NCI-H1694 (cell line): ENCODE measurements around the gene DDX24.

Source experiments
- DNase-seq: peaks from one replicate; lab custom pipeline; 2025; lab: John Stamatoyannopoulos, UW

Gene DDX24

DNA sequence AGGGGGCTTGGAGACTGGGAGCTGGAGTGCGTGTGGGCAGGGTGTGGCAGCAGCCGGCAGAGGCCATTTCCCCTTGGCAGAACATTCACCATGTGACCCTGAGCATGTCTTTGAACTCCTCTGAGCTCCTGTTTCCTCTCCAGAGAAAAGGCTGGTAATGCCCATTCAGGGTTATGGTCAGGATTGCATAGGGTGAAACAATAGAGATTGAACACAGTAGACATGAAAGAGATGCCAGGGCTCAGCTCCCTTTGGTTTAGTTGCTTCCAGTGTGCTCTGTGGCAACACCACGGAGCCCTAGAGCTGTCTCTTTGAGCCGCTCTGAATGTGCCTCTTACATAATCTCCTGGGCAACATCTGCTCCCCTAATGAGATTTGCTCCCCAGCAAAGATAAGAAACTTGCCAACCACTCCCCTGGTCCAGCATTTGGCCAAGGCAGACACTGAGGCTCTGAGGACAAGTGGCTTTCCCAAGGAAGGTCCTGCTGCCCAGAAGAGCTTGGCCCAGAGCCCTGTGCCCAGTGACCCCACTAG, 34.1 kb upstream of the DDX24 start:
- no peak for DNase-seq

DNA sequence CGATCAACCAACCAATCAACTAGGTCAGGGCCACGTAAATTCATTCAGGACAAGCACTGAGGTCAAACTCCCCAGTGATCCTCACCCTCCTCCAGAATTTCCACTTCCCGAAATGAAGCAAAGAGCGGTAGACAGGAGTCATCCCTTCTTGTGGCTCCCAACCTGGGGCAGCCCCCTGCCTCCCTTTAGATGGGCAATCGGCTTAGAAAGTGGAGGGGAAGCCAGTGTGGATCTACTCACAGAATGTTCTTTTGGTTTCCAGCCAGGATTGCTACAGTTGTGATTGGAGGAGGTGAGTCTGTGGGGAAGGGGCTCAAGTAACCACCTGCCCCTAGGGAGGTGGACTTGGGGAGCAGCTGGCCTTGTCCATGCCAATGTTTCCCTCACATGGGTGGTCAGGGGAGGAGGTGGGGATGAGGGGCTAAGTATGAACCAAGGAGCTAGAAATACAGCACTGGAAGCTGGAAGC, 33.6 kb upstream of the DDX24 start:
- no peak for DNase-seq

DNA sequence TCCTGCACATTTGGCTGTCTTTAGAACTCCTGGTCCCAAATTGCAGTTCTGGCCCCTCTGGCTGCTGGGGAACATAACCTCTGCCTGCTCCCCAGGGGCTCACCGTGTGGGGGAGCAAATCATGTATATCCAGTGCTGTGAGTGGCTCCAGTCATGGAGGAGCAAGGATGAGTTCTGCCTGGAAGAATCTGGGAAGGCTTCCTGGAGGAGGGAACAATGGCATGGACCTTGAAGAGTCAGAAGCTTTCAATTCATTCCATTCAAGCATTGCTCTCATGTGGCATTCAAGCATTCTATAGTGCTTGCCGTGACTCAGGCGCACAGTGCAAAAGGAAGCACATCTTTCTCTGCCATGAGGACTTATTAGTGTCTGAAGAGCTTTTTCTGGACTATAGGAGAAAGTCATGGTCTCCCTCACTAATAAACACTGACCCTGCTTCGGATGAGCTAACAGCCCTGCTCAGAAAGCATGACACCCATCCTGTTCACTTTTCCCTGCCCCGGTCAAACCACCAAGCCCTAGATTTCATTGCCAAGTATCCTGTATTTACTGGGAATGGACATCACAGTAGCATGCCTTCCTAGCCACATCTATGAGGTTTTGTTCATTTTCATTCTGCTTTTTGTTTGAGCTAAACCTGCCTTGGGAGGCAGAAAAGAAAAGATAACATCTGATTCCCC, 33.0 kb upstream of the DDX24 start:
- DNase-seq: no peak

DNA sequence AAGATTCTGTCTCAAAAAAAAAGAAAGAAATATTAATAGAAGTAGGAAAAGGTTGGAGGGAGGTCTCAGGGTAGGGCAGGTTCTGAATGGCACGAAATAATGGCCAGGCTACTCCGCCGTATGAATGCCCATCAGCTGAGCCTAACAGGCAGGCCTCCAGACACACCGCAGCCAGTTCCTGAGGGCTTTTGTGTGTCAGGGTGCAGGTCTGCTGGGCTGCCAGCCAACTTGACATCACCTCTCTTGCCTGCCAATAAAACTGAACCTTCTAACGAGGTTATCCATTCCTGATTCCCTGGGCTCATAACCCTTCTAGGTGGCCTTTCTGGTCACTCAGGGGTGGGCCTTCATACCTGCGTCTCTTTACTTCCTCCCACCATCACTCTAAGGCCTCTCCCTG, 32.5 kb upstream of the DDX24 start:
- peak; percentile 15 for DNase-seq

DNA sequence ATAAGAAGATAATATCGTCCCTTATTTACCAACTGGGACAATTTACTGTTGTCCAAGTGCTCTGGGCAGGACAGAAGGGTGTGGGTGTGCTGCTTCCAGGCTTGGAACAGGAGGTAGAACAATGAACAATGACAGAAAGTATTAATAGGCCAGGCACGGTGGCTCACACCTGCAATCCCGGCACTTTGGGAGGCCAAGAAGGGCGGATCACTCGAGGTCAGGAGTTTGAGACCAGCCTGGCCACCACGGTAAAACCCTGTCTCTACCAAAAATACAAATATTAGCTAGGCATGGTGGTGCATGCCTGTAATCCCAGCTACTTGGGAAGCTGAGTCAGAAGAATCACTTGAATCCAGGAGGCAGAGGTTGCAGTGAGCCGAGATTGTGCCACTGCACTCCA, 32.1 kb upstream of the DDX24 start:
- no peak for DNase-seq

DNA sequence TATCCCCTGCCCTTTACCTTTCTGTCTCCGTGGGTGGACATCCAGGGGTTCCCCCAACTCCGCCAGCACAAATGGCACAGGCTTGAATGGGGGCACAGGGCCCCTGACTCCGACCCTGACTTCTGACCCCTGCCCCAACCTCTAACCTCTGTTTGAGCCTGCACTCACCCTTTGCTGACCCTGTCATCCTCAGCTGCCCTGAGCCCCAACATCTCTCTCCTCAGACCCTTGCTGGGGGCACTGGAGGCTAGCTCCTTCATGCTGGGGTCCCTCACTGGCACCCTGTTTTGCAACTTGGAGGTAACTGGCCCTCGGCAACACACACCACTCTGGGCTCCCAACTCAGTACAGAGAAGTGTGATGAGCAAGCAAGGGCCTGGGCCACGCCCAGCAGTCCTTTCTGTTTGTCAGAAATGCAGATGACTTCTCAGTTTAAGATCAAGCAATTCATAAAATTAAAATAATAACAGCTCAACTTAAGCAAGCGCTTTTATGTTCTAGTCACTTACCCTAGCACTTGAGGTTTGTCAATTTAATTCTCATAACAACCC, 31.6 kb upstream of the DDX24 start:
- no peak for DNase-seq

DNA sequence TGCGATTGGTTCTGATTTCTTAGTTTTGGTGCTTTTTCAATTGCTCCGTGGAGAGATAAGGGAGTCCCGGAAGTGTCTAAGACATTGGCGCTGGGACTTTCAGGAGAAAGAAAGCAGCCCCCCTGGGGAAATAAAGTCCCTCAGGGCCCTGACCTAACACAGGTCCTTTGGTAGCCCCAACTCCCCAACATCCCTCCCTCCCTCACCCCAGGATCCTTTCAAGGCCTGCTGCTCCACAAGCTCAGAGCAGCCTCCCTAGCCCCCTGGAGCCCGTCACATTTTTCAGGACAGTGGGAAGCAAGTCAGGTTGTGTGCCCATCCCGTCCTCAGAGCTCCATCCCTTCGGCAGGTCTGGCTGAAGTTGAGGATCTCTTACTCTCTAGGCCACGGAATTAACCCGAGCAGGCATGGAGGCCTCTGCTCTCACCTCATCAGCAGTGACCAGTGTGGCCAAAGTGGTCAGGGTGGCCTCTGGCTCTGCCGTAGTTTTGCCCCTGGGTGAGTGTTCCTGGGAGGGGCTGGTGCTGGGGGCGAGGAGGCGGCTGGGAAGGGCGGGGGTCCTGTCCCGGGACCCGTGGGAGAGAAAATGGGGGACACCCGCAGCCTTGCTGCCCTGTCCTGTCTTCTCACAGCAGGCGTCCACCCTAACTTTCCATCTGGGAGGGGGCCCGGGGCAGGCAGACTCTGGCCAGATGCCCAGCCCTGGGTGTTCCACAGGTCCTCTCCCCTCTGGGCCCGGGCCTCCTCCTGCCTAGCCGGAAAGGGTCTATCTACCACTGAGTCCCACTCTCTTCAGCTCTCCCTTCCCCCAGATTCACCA, 30.5 kb upstream of the DDX24 start:
- DNase-seq: no peak

DNA sequence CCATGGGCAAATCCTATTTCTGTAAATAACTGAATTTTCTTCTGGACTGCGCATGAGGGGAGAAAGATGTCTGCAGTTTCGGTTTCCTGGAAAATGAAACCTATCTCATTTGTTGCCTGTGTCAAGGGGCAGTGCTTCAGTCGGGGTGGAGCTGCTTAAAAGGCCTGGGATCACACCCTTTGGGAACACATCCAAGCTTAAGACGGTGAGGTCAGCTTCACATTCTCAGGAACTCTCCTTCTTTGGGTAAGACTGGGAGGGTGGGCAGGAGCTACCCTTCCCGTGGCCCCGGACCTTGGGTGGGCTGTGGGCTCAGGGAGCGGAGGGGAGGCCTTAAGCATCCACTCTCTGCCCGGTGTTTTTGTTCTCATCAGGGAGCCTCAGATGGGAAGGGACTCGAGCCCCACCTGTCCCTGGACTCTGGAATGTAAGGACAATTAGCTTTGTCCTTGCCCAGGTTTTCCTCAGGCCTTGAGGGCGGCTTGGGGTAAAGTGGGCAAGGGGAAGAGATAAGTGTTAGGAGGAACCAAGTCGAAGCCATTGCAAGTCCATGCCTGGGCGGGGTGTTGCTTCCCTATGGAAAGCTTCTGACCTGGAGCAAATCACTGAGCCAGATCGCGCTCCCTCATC, 29.7 kb upstream of the DDX24 start, which contains the start of gene IFI27:
Gene IFI27, plus strand, starts transcription at position 185 of the 630 bp plus-strand sequence.
- DNase-seq: no peak

DNA sequence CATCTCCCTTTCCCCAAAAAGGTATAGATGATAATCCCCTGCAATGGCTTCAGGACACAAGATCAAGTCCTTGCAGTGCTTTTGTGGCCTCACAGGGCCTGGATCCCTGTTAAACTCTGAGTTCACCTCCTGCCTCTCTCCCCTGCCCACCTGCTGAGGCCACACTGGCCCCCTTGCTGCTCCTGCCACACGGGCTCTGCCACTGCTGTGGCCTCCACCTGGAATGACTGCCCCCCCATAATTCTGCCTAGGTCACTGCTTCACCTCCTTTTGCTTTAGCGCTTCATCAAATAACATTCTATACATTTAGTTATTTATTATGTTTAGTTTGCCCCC, 28.9 kb upstream of the DDX24 start:
- no peak for DNase-seq

DNA sequence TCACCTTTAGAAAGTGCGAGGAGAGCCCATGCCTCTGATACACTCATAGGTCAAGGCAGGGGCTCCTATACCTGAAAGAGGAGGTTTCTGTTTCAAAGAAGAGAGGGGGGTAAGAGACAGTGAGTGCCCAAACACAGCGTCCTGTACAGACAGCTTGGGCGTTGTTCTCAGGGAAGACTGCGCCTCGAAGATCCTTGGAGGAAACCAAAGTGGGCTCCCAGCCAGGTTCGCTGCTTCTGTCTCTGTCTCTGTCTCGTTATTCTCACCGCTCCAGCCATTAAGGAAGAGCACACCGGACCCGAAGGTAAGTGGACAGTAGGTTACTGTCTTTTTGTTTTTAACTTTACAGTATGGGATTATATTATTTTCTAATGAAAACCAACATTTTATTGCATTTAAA, 23.7 kb upstream of the DDX24 start:
- no peak for DNase-seq

DNA sequence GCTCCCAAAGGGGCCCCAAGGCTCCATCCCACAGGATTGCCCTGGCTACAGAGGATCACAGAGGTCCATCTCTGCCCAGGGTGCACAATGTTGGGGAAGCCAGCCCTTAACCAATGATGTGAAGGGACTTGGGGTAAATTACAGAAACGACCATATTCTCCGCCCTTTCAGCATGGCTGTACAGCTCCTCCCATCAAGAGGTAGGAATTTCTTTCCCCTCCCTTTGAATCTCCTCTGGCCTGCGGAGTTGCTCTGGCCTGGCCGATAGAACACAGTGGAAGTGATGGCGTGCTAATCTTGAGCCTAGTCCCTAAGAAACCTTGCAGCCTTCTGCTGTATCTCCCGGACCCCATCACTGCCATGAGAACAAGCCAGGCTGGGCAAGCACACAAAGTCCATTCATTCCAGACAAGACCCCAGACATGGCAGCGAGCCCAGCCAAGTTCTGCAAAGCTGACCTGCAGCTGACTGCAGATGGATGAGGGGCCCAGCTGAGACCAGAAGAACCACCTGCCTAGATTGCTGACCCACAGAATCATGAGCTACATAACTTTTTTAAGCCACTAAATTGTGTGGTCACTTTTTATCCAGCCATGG, 22.6 kb upstream of the DDX24 start:
- no peak for DNase-seq

DNA sequence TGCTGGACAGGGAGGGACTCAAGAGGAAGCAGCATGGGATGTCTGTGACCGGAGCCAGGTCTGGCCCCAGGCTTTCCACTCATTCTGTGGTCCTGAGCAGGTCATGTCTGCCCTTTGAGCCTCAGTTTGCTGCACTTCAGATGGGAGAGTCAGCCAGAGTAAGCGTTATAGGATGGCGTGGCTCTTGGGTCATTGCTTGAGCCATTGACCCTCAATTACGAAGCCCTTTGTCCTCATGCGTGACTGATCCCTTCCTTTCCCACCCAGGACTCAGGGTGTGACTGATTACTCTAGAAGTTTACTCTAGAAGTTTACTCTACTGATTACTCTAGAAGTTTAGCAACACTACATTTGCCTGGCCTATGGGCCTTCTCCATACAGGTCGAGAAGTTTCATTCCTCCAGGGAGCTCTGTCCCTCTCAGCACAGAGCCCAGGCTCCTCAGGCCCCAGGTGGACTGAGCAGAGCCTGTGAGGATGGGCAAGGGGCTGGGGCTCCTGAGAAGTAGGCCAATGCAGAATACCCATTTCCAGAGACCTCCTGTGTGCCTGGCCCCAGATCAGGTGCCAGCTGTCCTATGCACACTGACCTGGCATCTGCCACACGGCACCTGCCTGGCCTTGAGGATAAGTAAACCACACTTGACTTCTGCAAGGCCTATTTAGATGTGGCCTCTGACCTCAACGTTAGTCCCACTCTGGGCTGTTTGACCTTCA, 21.9 kb upstream of the DDX24 start:
- DNase-seq: no peak

DNA sequence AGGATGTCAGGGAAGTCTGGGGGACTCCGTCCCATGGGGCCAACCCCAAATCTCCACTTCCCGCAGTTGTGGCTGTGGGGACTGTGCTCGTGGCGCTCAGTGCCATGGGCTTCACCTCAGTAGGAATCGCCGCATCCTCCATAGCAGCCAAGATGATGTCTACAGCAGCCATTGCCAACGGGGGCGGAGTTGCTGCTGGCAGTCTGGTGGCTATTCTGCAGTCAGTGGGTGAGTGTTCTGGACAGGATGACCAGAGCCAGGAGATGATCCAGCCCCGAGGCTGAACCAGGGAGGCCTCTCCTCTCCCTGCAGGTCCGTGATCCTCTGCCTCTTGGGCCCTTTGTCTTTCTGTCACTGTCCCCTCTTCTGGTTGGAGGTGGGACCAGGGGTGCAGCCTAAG, 20.7 kb upstream of the DDX24 start:
- DNase-seq: no peak

DNA sequence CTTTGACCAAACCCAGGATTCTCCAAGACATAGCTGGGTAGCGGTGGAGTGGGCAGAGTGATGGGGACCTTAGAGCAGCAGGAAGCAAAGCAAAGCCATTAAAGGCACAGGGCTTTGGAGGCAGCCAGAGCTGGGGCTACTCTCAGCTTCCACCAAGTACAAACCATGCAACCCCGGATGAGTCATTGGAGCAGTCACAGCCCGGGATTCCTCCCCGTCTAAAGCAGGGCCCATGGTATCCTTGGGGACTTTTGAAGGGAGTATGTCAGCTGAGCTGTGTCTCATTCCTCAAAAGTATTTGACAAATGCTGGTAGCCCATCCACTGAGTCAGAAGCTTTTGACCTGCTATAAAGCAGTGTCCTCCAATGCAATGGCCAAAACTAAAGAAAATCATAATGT, 19.8 kb upstream of the DDX24 start:
- DNase-seq: no peak

DNA sequence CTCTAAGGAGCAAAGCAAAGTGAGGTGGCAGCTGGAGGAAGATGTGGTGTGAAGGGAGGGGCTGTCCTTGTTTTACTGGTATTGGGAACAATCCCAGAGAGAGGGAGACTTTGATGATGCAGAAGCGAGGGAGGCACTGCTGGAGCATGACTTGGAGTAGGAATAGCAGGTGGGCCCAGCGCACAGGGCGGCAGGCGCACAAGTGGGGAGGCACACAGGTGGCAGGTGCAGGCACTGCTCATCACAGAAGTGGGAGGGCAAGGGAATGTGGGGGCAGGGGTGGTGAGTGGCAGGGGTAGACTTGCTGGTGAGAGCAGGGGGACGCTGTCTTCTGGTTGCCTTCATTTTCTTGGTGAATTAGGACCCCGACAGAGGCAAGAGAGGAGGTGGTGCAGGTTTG, 18.0 kb upstream of the DDX24 start:
- DNase-seq: no peak

DNA sequence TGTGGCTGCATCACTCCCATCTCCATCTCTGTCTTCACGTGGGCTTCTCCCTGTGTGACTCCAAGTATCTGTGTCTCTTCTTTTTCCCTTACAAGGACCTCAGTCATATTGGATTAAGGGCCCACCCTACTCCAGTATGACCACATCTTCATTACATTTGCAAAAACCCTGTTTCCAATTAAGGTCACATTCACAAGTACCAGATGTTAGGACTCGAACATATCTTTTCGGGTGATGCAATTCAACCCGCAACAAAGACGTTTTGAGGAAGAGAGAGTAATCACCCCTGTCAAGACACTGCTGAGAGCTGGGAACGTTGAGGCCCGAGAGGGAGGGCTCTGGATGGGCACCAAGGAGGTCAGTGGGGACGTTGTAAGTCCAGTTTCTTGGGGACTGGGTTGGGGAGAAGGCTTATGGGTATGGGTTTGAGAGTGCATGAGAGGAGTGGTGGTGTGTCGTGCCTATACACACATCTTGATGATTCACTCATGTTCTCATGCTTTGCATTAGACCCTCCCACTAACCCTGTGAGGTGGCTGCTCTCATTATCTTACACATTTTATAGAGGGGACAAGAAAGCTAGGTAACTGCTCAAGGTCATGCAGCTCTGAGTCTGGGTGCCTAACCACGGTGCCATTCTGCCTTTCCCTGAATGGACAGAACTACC, 17.5 kb upstream of the DDX24 start:
- DNase-seq: no peak

DNA sequence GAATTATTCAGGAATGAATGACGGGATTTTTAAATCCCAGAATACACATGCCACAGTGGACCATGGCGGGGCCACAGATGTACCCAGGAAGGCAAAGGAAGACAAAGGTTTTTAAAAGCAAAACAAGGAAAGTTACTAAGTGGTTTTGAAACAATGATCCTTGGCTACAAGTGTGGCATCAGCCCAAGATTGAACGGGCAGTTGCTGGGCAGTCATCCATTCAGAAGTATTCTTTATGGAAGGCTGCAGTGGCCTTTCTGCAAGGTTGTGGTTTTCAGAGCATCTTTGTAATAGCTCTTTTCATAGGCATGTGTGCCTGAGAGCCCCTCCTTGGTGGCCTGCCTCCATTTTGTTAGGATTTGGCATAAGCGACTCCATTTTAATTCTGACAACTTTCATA, 16.1 kb upstream of the DDX24 start:
- no peak for DNase-seq

DNA sequence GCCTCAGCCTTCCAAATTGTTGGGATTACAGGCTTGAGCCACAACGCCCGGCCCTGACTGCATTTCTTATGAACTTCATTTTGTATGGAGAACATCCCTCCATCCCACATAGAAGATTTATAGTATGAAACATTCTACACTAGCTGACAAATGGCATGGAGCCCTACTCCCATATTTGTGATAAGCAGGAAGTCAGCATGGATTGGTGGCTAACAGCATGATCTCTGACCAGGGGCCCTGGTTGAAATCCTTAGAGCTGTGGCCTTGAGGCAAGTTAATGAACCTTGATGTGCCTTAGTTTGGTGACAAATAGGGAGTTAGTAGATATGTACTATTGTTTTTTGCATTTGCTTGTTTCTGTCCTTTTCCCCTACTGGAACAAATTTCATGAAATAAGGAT, 12.4 kb upstream of the DDX24 start:
- DNase-seq: no peak

DNA sequence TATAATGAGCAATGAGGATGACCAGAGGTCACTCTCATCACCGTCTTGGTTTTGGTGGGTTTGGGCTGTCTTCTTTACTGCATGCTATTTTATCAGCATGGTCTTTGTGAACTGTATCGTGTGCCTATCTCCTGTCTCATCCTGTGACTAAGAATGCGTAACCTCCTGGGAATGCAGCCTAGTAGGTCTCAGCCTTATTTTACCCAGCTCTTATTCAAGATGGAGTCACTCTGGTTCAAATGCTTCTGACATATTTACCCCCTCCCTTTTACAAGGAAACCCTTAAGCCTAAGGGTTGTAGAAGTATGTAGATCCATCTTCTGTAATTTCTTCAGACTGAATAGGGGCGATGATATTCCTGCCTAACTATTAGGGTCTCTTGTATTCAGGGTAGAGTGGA, 8.5 kb upstream of the DDX24 start:
- DNase-seq: no peak

DNA sequence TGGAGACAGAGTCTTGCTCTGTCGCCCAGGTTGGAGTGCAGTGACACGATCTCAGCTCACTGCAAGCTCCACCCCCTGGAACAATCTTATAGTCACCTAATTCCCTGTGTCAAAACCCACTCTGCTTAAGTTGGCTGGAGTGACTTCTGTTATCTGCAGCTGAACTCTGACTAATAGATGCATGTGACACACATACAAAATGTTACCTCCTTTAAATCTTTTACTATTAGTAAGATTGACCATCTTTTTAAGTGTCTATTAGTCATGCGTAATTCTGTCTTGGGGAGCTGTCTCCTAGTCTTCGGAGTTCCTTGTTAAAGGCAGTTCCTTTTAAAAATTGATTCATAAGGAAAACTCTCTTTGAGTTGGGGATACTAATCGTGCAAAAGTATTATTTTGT, 7.5 kb upstream of the DDX24 start:
- DNase-seq: no peak

DNA sequence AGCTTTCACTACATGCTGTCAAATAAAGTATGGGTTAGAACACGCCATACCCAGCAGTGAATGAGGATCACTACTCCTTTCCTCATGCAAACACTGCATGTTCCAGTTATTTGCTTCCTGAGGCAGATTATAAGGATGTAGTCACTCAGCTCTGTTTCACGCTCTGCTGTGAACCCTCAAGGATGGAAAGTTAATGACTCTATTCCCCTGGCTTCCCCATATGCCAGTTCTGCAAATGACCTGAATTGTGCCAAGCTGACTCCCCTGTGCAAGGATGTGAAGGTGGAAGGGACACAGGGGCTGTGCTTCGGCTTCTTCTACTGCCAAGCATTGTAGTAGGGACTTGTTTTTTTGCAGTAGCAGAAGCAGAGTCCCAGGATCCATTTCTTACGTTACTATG, 6.9 kb upstream of the DDX24 start:
- DNase-seq: no peak
